Activated CD4-positive, CD25-positive, alpha-beta regulatory T cell treated with anti-CD3 and anti-CD28 coated beads, Interleukin-2, amount 50 U/mL, for 72 hours (primary cell): ENCODE results near the gene TFPI.
"Not testable (repeated sequence)": the region's sequence is repeated elsewhere in the genome, so short reads cannot be mapped to it uniquely, and the experiment has no call there.

Experiments used
- DNase-seq: peaks from one replicate; pipeline ENCODE4 v3.0.0; 2021

The TFPI gene

GRCh38 chr2:187527262-187527661, 27.0 kb downstream of the TFPI start:
- DNase-seq = no peak

- DNase-seq = no peak
These were observed 27.4 kb downstream of the TFPI start for GRCh38 chr2:187526792-187527191.

- DNase-seq = no peak
These were observed 28.9 kb downstream of the TFPI start for GRCh38 chr2:187525163-187525900.

- no peak for DNase-seq
These were observed 30.9 kb downstream of the TFPI start for GRCh38 chr2:187523325-187523724.

GRCh38 chr2:187520121-187520624, 34.1 kb downstream of the TFPI start:
- DNase-seq = no peak

- no peak for DNase-seq
These were observed 34.7 kb downstream of the TFPI start for GRCh38 chr2:187519419-187520120.

- not testable (repeated sequence) for DNase-seq
These were observed 36.4 kb downstream of the TFPI start for GRCh38 chr2:187517750-187518361.

- DNase-seq = not testable (repeated sequence)
These were observed 37.4 kb downstream of the TFPI start for GRCh38 chr2:187516630-187517510.

- DNase-seq = no peak
These were observed 39.3 kb downstream of the TFPI start for GRCh38 chr2:187514930-187515329.

- not testable (repeated sequence) for DNase-seq
These were observed 39.9 kb downstream of the TFPI start for GRCh38 chr2:187514235-187514829.

GRCh38 chr2:187513460-187514234, 40.6 kb downstream of the TFPI start:
- not testable (repeated sequence) for DNase-seq

GRCh38 chr2:187511356-187512315, 42.6 kb downstream of the TFPI start:
- no peak for DNase-seq

- not testable (repeated sequence) for DNase-seq
These were observed 43.5 kb downstream of the TFPI start for GRCh38 chr2:187510419-187511355.

- DNase-seq = no peak
These were observed 44.4 kb downstream of the TFPI start for GRCh38 chr2:187509667-187510417.

- DNase-seq = no peak
These were observed 47.8 kb downstream of the TFPI start for GRCh38 chr2:187506416-187506815.

GRCh38 chr2:187505065-187505672, 49.1 kb downstream of the TFPI start:
- no peak for DNase-seq

- DNase-seq = no peak
These were observed 49.8 kb downstream of the TFPI start for GRCh38 chr2:187504312-187504921.
